NCI-H1694 treated with DMSO at 0.1 percent for 48 hours (cell line): ENCODE results near the gene ZNF333.
"Not testable (repeated sequence)": the region's sequence is repeated elsewhere in the genome, so short reads cannot be mapped to it uniquely, and the experiment has no call there.

Experiments
- DNase-seq: peaks from one replicate; lab custom pipeline; 2025; lab: John Stamatoyannopoulos, UW

Gene ZNF333

GRCh38 chr19:14768001-14768400, 78.2 kb downstream of the ZNF333 start:
- no peak for DNase-seq

GRCh38 chr19:14769201-14769600, 79.4 kb downstream of the ZNF333 start:
- no peak for DNase-seq

GRCh38 chr19:14770136-14770535, 80.3 kb downstream of the ZNF333 start:
- no peak for DNase-seq

- DNase-seq, result no peak
Observed at GRCh38 chr19:14770944-14771839, 81.3 kb downstream of the ZNF333 start.

GRCh38 chr19:14772467-14772866, 82.6 kb downstream of the ZNF333 start:
- DNase-seq, result no peak

GRCh38 chr19:14772995-14773394, 83.1 kb downstream of the ZNF333 start:
- no peak for DNase-seq

- DNase-seq, result not testable (repeated sequence)
Observed at GRCh38 chr19:14773722-14774121, 83.9 kb downstream of the ZNF333 start.

GRCh38 chr19:14774373-14774772, 84.5 kb downstream of the ZNF333 start:
- no peak for DNase-seq

GRCh38 chr19:14775326-14775725, 85.5 kb downstream of the ZNF333 start:
- not testable (repeated sequence) for DNase-seq

GRCh38 chr19:14775869-14776586, 86.2 kb downstream of the ZNF333 start:
- no peak for DNase-seq

GRCh38 chr19:14777645-14778044, 87.8 kb downstream of the ZNF333 start:
- not testable (repeated sequence) for DNase-seq

GRCh38 chr19:14778110-14778845, 88.4 kb downstream of the ZNF333 start, which contains the start of gene ADGRE2:
Gene ADGRE2, minus strand, starts transcription at chr19:14778560. Its CDS starts 1,804 bp downstream, at chr19:14776756.
- DNase-seq, result not testable (repeated sequence)

- no peak for DNase-seq
Observed at GRCh38 chr19:14779151-14779550, 89.3 kb downstream of the ZNF333 start.

GRCh38 chr19:14780622-14781225, 90.9 kb downstream of the ZNF333 start:
- DNase-seq, result not testable (repeated sequence)

GRCh38 chr19:14781713-14782536, 92.1 kb downstream of the ZNF333 start:
- DNase-seq, result not testable (repeated sequence)

GRCh38 chr19:14782626-14783409, 93.0 kb downstream of the ZNF333 start:
- DNase-seq, result no peak
